Measurements from ENCODE around the gene ANGPTL8.

Gene ANGPTL8

DNA sequence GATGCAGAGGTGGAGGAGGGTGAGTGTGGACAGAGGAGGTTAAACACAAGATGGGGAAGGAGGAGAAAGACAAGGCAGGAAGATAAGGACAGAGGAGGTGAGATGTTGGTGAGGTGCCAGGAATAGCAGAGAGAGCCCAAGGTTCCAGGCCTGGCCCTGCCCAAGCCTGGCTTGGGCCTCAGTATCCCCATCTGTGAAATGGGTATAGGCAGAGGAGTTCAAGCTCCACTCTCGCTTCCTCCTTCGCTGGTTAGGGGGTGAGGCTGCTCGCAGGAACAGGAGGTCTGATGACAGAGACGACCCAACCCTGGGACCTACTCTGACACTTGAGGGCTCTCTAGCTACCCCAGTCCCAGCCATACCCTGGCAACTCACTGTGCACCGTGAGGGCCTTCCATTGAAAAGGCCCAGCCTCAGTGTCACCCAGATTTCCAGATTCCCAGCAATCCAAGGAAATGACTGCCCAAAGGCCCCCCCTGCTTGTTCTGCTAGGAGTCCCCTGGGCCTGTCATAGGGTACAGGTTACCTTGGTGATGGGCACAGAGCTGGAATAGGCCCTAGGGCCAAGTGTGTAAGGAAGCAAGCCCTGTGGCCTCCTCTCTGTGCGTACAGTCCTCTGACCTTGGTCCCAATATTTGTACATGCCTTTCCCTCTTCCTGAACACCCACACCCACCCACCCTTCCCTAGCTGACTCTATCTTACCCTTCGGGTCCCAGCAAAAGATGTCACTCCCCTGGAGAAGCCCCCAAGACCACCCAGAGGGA is 8.6 kb upstream of the ANGPTL8 start:
- no peak for ATAC-seq
- TF ChIP-seq PPARA (CRISPR knock-in tag; IDR thresholded peaks at IDR 0.05; ENCODE audit: borderline replicate concordance) (no peak), SNAI2 (CRISPR knock-in tag; IDR thresholded peaks at IDR 0.05) (no peak), ZFP3 (CRISPR knock-in tag; IDR thresholded peaks at IDR 0.05) (no peak), ZNF70 (CRISPR knock-in tag; IDR thresholded peaks at IDR 0.05) (no peak), ZNF8 (CRISPR knock-in tag; IDR thresholded peaks at IDR 0.05) (no peak), CSDC2 (CRISPR knock-in tag; IDR thresholded peaks at IDR 0.05) (no peak), TOX (CRISPR knock-in tag; IDR thresholded peaks at IDR 0.05; ENCODE audit: borderline replicate concordance) (no peak)
- TF ChIP-seq, protein P1, sequence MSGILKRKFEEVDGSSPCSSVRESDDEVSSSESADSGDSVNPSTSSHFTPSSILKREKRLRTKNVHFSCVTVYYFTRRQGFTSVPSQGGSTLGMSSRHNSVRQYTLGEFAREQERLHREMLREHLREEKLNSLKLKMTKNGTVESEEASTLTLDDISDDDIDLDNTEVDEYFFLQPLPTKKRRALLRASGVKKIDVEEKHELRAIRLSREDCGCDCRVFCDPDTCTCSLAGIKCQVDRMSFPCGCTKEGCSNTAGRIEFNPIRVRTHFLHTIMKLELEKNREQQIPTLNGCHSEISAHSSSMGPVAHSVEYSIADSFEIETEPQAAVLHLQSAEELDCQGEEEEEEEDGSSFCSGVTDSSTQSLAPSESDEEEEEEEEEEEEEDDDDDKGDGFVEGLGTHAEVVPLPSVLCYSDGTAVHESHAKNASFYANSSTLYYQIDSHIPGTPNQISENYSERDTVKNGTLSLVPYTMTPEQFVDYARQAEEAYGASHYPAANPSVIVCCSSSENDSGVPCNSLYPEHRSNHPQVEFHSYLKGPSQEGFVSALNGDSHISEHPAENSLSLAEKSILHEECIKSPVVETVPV (CRISPR knock-in tag; IDR thresholded peaks at IDR 0.05) = no peak
- TF ChIP-seq, protein P2, sequence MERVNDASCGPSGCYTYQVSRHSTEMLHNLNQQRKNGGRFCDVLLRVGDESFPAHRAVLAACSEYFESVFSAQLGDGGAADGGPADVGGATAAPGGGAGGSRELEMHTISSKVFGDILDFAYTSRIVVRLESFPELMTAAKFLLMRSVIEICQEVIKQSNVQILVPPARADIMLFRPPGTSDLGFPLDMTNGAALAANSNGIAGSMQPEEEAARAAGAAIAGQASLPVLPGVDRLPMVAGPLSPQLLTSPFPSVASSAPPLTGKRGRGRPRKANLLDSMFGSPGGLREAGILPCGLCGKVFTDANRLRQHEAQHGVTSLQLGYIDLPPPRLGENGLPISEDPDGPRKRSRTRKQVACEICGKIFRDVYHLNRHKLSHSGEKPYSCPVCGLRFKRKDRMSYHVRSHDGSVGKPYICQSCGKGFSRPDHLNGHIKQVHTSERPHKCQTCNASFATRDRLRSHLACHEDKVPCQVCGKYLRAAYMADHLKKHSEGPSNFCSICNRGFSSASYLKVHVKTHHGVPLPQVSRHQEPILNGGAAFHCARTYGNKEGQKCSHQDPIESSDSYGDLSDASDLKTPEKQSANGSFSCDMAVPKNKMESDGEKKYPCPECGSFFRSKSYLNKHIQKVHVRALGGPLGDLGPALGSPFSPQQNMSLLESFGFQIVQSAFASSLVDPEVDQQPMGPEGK (CRISPR knock-in tag; IDR thresholded peaks at IDR 0.05; ENCODE audit: borderline replicate concordance) = no peak
- TF ChIP-seq, protein P3, sequence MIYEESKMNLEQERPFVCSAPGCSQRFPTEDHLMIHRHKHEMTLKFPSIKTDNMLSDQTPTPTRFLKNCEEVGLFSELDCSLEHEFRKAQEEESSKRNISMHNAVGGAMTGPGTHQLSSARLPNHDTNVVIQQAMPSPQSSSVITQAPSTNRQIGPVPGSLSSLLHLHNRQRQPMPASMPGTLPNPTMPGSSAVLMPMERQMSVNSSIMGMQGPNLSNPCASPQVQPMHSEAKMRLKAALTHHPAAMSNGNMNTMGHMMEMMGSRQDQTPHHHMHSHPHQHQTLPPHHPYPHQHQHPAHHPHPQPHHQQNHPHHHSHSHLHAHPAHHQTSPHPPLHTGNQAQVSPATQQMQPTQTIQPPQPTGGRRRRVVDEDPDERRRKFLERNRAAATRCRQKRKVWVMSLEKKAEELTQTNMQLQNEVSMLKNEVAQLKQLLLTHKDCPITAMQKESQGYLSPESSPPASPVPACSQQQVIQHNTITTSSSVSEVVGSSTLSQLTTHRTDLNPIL (CRISPR knock-in tag; IDR thresholded peaks at IDR 0.05; ENCODE audit: low read depth) = no peak

DNA sequence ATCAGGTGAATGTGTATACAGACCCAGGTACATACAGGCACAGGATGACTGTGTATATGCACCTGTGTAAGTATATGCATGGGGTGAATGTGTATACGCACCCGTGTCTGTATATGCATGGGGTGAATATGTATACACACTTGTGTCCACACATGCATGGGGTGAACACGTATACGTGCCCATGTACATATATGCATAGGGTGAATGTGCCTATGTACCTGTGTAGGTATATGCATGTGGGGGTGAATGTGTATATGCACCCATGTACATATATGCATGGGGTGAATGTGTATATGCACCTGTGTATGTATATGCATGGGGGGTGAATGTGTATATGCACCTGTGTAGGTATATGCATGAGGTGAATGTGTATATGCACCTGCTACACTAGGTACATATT is 6.9 kb upstream of the ANGPTL8 start:
- no peak for ATAC-seq
- TF ChIP-seq, protein P2 (CRISPR knock-in tag; IDR thresholded peaks at IDR 0.05; ENCODE audit: borderline replicate concordance) = no peak
- TF ChIP-seq CSDC2 (CRISPR knock-in tag; IDR thresholded peaks at IDR 0.05) (no peak), TOX (CRISPR knock-in tag; IDR thresholded peaks at IDR 0.05; ENCODE audit: borderline replicate concordance) (no peak), BACH2 (CRISPR knock-in tag; IDR thresholded peaks at IDR 0.05; ENCODE audit: borderline replicate concordance) (no peak), PPARA (CRISPR knock-in tag; IDR thresholded peaks at IDR 0.05; ENCODE audit: borderline replicate concordance) (no peak), SNAI2 (CRISPR knock-in tag; IDR thresholded peaks at IDR 0.05) (no peak), OSR1 (CRISPR knock-in tag; IDR thresholded peaks at IDR 0.05) (no peak)
- TF ChIP-seq, protein P4, sequence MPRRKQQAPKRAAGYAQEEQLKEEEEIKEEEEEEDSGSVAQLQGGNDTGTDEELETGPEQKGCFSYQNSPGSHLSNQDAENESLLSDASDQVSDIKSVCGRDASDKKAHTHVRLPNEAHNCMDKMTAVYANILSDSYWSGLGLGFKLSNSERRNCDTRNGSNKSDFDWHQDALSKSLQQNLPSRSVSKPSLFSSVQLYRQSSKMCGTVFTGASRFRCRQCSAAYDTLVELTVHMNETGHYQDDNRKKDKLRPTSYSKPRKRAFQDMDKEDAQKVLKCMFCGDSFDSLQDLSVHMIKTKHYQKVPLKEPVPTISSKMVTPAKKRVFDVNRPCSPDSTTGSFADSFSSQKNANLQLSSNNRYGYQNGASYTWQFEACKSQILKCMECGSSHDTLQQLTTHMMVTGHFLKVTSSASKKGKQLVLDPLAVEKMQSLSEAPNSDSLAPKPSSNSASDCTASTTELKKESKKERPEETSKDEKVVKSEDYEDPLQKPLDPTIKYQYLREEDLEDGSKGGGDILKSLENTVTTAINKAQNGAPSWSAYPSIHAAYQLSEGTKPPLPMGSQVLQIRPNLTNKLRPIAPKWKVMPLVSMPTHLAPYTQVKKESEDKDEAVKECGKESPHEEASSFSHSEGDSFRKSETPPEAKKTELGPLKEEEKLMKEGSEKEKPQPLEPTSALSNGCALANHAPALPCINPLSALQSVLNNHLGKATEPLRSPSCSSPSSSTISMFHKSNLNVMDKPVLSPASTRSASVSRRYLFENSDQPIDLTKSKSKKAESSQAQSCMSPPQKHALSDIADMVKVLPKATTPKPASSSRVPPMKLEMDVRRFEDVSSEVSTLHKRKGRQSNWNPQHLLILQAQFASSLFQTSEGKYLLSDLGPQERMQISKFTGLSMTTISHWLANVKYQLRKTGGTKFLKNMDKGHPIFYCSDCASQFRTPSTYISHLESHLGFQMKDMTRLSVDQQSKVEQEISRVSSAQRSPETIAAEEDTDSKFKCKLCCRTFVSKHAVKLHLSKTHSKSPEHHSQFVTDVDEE (CRISPR knock-in tag; IDR thresholded peaks at IDR 0.05) = no peak

DNA sequence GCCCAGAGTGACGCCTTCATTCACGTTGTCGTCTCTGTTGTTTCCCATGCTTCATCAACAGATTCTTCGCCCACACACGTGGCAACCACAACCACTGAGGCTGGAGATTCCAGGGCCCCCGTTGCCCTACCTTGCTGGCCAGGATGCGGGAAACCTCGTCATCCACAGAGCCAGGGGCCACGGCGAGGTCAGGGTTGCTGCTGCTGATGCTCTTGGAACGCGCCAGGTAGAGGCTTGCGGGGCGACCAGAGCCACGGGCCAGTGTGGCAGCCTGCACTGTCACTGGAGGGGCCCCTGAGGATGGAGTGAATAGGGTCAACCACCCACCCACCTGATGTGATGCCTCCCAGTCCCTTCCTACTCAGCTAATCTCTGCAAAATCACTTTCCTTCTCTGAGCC is 6.3 kb upstream of the ANGPTL8 start:
- ATAC-seq = no peak
- TF ChIP-seq PPARA (CRISPR knock-in tag; IDR thresholded peaks at IDR 0.05; ENCODE audit: borderline replicate concordance) (no peak), ZNF8 (CRISPR knock-in tag; IDR thresholded peaks at IDR 0.05) (no peak), TOX (CRISPR knock-in tag; IDR thresholded peaks at IDR 0.05; ENCODE audit: borderline replicate concordance) (no peak)

DNA sequence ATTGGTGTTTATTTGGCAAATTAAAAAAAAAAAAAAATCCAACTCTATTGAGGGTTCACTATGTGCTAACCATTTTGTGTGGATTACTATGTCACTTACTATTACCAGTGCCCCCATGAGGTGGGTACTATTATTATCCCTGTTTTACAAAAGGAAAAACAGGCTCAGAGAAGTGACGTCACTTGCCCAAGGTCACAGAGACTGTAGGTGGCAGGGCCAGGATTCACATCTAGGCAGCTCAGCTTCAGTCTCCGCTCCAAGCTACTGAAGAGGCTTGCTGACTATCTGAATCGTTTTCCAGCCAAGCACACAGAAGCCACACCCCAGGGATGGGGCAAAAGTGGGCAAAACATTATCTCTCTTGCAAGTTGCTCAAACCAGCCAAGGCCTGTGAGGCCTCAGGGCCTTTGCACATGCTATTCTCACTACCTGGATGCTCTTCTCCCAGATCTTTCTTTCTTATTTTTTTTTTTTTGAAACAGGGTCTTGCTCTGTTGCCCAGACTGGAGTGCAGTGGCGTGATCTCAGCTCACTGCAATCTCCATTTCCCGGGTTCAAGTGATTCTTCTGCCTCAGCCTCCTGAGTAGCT is 4.8 kb upstream of the ANGPTL8 start:
- ATAC-seq = no peak
- TF ChIP-seq, protein P5, sequence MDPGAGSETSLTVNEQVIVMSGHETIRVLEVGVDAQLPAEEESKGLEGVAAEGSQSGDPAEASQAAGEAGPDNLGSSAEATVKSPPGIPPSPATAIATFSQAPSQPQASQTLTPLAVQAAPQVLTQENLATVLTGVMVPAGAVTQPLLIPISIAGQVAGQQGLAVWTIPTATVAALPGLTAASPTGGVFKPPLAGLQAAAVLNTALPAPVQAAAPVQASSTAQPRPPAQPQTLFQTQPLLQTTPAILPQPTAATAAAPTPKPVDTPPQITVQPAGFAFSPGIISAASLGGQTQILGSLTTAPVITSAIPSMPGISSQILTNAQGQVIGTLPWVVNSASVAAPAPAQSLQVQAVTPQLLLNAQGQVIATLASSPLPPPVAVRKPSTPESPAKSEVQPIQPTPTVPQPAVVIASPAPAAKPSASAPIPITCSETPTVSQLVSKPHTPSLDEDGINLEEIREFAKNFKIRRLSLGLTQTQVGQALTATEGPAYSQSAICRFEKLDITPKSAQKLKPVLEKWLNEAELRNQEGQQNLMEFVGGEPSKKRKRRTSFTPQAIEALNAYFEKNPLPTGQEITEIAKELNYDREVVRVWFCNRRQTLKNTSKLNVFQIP (CRISPR knock-in tag; IDR thresholded peaks at IDR 0.05; ENCODE audit: borderline replicate concordance, low read depth) = no peak
- no peak for TF ChIP-seq SNAI2 (CRISPR knock-in tag; IDR thresholded peaks at IDR 0.05)
- no peak for TF ChIP-seq ZNF565 (CRISPR knock-in tag; conservative IDR thresholded peaks at IDR 0.05; ENCODE audit: low read depth)
- TF ChIP-seq TCF4 (CRISPR knock-in tag; IDR thresholded peaks at IDR 0.05; ENCODE audit: borderline replicate concordance) = no peak
- no peak for TF ChIP-seq RARB (CRISPR knock-in tag; IDR thresholded peaks at IDR 0.05)
- TF ChIP-seq ZNF8 (CRISPR knock-in tag; IDR thresholded peaks at IDR 0.05) = no peak
- no peak for TF ChIP-seq ISL1 (CRISPR knock-in tag; IDR thresholded peaks at IDR 0.05)
- no peak for TF ChIP-seq GLIS3 (CRISPR knock-in tag; IDR thresholded peaks at IDR 0.05)

All from SK-N-SH treated with all-trans-retinoic acid at 6 μM for 48 hours (cell line).